C4-2B (cell line): Measurements from ENCODE around the gene CKMT2.

Source experiments
- ZFX ChIP-seq: fragments of 450-650 bp; IDR thresholded peaks from 2 replicates; pipeline ENCODE4 v1.6.1; 2017
- TF ChIP-seq, protein P1 (sequence below): fragments of 450-650 bp; conservative IDR thresholded peaks from 2 replicates; pipeline ENCODE4 v1.5.1; 2017; ENCODE audit warnings: mild to moderate bottlenecking

DNA sequence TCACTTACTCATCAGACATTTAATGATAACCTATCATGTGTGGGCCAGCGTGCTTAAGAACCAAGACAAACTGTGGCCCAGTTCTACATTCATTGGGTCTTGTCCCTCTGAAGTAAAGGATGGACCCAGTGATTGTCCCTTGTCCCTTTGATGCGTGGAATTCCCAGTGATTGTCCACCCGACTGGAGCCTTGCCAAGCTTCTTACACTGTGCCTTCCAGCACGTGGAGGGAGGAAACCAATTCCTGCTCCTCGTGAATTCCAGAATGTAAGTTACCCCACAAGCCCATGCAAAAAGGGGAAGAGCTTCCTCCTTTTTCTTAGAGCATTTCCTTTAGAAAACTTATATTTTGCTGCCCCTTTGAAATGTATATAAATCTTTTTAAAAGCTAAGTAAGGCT is 7.9 kb downstream of the CKMT2 start:
- TF ChIP-seq, protein P1, sequence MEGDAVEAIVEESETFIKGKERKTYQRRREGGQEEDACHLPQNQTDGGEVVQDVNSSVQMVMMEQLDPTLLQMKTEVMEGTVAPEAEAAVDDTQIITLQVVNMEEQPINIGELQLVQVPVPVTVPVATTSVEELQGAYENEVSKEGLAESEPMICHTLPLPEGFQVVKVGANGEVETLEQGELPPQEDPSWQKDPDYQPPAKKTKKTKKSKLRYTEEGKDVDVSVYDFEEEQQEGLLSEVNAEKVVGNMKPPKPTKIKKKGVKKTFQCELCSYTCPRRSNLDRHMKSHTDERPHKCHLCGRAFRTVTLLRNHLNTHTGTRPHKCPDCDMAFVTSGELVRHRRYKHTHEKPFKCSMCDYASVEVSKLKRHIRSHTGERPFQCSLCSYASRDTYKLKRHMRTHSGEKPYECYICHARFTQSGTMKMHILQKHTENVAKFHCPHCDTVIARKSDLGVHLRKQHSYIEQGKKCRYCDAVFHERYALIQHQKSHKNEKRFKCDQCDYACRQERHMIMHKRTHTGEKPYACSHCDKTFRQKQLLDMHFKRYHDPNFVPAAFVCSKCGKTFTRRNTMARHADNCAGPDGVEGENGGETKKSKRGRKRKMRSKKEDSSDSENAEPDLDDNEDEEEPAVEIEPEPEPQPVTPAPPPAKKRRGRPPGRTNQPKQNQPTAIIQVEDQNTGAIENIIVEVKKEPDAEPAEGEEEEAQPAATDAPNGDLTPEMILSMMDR, result no peak
- TF ChIP-seq ZFX, result no peak
